ENCODE results near the gene WRAP73. TPM values are rescaled to one million over a fixed set of nuclear protein-coding genes. Genes with fewer than 3 reads are reported as not detected.

WRAP73 gene
- total RNA-seq, 1 experiment from 2014 or later: 57.2 TPM

DNA sequence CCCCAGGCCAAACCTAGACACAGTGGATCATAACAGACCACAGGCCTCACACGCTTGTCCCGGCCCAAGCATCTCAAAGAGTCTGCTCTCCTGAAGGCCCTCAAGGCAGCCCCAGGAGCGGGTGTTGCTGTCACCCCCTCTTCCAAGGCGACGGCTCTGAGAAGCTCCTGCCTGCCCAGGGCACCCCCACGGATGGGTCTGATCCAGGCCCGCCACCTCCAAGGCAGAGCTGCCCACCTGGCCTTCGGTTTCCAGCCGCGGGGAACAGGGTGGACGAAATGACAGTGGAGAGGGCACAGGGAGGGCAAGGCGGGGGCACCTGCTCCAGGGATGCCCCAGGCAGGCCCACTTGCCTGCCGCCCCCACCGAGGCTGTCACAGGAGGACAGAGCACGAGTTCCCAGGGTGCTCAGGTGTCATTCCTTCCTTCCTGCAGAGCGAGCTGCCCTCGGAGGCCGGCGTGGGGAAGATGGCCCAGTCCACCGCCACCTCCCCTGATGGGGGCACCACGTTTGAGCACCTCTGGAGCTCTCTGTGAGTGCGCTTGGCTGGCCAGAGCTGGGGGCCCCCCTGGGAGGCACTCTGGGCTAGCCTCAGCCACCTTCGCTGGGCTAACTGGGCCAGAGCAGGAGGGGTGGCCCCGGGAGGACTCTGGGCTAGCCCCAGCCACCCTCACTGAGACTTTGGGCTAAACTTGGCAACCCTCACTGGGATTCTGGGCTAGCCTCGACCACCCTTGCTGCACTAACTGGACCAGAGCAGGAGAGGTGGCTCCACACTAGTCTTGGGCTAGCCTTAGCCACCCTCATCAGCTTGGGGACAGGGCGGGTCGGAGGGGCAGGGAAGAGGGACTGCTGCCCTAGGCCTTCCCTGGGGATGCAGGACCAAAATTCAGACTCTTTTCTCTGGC, 32.2 kb upstream of the WRAP73 start:
- H3K9me2 ChIP-seq (replicated peaks; ENCODE audit: low read length): no peaks in the 10 kb centered on the region
- H3K27ac ChIP-seq (ENCODE audit: low read length): no peak overlapping the region
- BruUV-seq (replicated peaks): no TSS peak
- intact Hi-C loops (cut with micrococcal nuclease): no loop called here
- no peaks in the 10 kb centered on the region for H3K4me1 ChIP-seq (ENCODE audit: insufficient read depth, low read length)
- H3F3A ChIP-seq (ENCODE audit: low read length, unreplicated experiment): no peaks in the 10 kb centered on the region
- DNase-seq (no peak), ATAC-seq (no peak)
- no peak for TF ChIP-seq EZH2 (IDR thresholded peaks at IDR 0.05; ENCODE audit: low read length, unreplicated experiment)
- TF ChIP-seq EZH2phosphoT487 (IDR thresholded peaks at IDR 0.05; ENCODE audit: borderline replicate concordance, low read length): no peak
- TF ChIP-seq, protein P1, sequence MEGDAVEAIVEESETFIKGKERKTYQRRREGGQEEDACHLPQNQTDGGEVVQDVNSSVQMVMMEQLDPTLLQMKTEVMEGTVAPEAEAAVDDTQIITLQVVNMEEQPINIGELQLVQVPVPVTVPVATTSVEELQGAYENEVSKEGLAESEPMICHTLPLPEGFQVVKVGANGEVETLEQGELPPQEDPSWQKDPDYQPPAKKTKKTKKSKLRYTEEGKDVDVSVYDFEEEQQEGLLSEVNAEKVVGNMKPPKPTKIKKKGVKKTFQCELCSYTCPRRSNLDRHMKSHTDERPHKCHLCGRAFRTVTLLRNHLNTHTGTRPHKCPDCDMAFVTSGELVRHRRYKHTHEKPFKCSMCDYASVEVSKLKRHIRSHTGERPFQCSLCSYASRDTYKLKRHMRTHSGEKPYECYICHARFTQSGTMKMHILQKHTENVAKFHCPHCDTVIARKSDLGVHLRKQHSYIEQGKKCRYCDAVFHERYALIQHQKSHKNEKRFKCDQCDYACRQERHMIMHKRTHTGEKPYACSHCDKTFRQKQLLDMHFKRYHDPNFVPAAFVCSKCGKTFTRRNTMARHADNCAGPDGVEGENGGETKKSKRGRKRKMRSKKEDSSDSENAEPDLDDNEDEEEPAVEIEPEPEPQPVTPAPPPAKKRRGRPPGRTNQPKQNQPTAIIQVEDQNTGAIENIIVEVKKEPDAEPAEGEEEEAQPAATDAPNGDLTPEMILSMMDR (conservative IDR thresholded peaks at IDR 0.05; ENCODE audit: low read depth, low read length): no peak
- no peak overlapping the region for H3K4me2 ChIP-seq (ENCODE audit: low read length)
- H3K9ac ChIP-seq (ENCODE audit: low read length): no peak overlapping the region
- H3K36me3 ChIP-seq (ENCODE audit: low read depth, low read length): no peaks in the 10 kb centered on the region
- CTCF ChIA-PET: no interaction called here
- no peak overlapping the region for H3K4me3 ChIP-seq (ENCODE audit: low read length)
- no peaks in the 10 kb centered on the region for H3K27me3 ChIP-seq (ENCODE audit: low read length)
- no peaks in the 10 kb centered on the region for H3K9me3 ChIP-seq (ENCODE audit: low read length)
- no peaks in the 10 kb centered on the region for H3K79me2 ChIP-seq (ENCODE audit: low read length)
- no peak overlapping the region for H2AFZ ChIP-seq (ENCODE audit: low read length)
- POLR2A ChIA-PET (ENCODE audit: unreplicated experiment): interaction anchor here (0.7 kb wide), 1 partner anchor 1200 kb away, joined by 3 read pairs; no protein-coding TSS in a partner anchor
- no peaks in the 10 kb centered on the region for H4K20me1 ChIP-seq (ENCODE audit: low read length)

DNA sequence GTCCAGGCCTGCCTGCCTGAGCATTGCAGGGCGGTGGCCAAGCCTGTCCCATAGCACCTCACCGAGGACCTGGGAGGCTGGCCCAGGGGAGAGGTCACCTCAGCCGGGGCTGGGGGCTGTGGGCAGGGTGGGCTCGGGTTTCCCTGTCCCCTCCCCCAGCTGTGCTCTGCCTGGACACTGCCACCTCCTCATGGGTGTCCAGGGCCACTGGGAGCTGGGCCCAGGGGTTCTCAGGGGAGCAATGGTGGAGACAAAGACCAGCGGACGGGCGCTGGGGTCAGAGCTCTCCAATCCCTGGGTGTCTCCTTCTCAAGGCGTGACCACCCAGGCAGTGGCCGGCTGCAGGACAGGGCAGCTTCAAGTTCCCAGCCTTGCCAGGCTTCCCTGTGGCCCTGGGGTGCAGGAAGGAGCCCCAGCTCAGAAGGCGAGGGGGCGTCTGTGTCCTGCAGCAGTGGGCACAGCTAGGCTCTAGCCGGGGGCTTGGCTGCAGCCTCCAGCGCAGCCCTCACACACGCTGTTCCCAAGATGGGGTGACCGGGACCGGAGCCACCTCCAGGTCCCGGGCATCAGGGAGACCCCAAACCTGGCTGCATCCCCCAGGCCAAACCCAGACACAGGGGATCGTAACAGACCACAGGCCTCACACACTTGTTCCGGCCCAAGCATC, 31.5 kb upstream of the WRAP73 start:
- no peaks in the 10 kb centered on the region for H3K36me3 ChIP-seq (ENCODE audit: low read depth, low read length)
- BruUV-seq (replicated peaks): no TSS peak
- H3K27me3 ChIP-seq (ENCODE audit: low read length): no peaks in the 10 kb centered on the region
- no peak overlapping the region for H3K9ac ChIP-seq (ENCODE audit: low read length)
- no peaks in the 10 kb centered on the region for H4K20me1 ChIP-seq (ENCODE audit: low read length)
- ATAC-seq (no peak), DNase-seq (no peak)
- intact Hi-C loops (cut with micrococcal nuclease): no loop called here
- no peak overlapping the region for H3K4me2 ChIP-seq (ENCODE audit: low read length)
- TF ChIP-seq, protein P1 (conservative IDR thresholded peaks at IDR 0.05; ENCODE audit: low read depth, low read length): no peak
- TF ChIP-seq EZH2phosphoT487 (IDR thresholded peaks at IDR 0.05; ENCODE audit: borderline replicate concordance, low read length) (no peak), EZH2 (IDR thresholded peaks at IDR 0.05; ENCODE audit: low read length, unreplicated experiment) (no peak)
- no peak overlapping the region for H2AFZ ChIP-seq (ENCODE audit: low read length)
- H3K9me3 ChIP-seq (ENCODE audit: low read length): no peaks in the 10 kb centered on the region
- H3K79me2 ChIP-seq (ENCODE audit: low read length): no peaks in the 10 kb centered on the region
- no peaks in the 10 kb centered on the region for H3K9me2 ChIP-seq (replicated peaks; ENCODE audit: low read length)
- H3F3A ChIP-seq (ENCODE audit: low read length, unreplicated experiment): no peaks in the 10 kb centered on the region
- CTCF ChIA-PET: no interaction called here
- no peak overlapping the region for H3K27ac ChIP-seq (ENCODE audit: low read length)
- POLR2A ChIA-PET (ENCODE audit: unreplicated experiment): no interaction called here
- no peak overlapping the region for H3K4me3 ChIP-seq (ENCODE audit: low read length)
- H3K4me1 ChIP-seq (ENCODE audit: insufficient read depth, low read length): no peaks in the 10 kb centered on the region

Data from PC-3 (cell line).